GM18868 (cell line): ENCODE data around the gene FKBP6.
"Not testable (repeated sequence)": the region's sequence is repeated elsewhere in the genome, so short reads cannot be mapped to it uniquely, and the experiment has no call there.

Experiments
- ATAC-seq: cut with Tn5 transposase; IDR thresholded peaks from one replicate; pipeline ENCODE4 v1.9.1; 2021; ENCODE audit warnings: mild to moderate bottlenecking, moderate library complexity; ENCODE audit not compliant: unreplicated experiment

FKBP6 gene

DNA sequence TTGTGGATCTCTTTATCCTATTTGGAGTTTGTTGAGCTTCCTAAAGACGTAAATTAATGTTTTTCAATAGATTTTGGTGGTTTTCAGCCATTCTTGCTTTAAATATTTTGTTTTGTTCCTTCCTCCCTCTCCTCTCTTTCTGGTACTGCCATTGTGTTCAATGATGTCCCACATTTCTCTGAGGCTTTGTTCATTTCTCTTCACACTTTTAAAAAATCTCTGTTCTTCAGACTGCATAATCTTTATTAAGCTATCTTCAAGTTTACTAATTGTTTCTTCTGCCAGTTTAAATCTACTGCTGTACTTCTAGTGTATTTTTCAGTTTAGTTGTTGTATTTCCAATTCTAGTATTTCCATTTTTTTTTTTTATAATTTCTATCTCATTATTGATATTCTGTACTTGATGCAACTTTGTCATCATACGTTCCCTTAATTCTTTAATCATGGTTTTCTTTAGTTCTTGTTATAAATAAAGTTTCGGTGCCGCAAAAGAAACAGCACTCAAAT lies 60.0 kb downstream of the FKBP6 start:
- ATAC-seq, result no peak

GRCh38 chr7:73391396-73391795 lies 63.4 kb downstream of the FKBP6 start:
- no peak for ATAC-seq

DNA sequence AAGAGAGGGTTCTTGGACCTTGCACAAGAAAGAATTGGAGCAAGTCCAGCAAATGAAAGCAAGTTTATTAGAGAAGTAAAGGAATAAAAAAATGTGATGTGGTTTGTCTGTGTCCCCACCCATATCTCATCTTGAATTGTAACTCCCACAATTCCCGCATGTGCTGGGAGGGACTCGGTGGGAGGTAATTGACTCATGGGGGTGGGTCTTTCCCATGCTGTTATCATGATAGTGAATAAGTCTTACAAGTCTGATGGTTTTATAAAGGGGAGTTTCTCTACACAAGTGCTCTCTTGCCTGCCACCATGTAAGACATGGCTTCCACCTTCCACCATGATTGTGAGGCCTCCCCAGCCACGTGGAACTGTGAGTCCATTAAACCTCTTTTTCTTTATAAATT lies 66.5 kb downstream of the FKBP6 start:
- no peak for ATAC-seq

DNA sequence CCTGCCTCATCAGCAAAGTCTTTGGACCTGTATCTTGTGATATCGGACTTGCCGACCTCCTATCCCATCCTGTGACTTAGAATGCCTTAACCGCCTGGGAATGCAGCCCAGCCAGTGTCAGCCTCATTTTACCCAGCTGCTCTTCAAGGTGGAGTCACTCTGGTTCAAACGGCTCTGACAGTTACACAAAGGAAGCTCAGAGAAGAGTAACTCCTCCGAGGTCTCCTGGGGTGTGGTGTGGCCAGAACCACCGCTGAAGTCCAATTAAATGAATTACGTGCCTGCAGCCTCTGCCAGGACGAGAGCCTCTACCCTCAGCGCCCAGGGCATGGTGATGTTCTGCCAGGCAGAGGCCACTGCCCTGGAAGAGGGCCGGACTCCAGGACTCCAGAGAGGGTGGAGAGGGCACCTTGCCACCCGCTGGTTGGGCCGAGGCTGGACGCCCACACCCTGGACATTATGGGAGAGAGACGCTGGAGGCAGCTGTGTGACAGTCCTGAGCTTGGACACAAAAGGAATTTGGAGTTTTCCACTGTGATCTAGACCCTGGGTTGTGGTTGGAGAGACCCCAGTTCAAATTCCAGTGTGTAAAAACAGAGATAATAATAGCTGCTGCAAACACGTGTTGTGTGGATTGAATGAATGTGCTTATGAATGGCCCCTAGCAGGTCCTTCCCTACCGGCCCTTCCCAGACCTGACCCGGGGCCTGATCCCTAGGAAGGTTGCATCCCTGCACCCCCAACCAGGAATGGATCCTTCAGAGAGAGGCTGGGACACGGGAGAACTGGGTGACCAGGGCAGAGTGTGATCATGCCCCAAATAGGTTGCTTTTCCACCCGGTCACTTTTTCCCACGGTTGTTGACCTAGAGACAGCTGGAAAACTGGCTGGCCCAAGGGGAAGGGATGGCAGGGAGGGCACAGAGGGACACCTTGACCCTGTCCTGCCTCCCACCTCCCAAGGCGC lies 67.9 kb downstream of the FKBP6 start:
- no peak for ATAC-seq

GRCh38 chr7:73397521-73398281 lies 69.7 kb downstream of the FKBP6 start:
- ATAC-seq, result no peak

- peak; percentile 46 for ATAC-seq
Observed at GRCh38 chr7:73399185-73400050, 71.5 kb downstream of the FKBP6 start.

DNA sequence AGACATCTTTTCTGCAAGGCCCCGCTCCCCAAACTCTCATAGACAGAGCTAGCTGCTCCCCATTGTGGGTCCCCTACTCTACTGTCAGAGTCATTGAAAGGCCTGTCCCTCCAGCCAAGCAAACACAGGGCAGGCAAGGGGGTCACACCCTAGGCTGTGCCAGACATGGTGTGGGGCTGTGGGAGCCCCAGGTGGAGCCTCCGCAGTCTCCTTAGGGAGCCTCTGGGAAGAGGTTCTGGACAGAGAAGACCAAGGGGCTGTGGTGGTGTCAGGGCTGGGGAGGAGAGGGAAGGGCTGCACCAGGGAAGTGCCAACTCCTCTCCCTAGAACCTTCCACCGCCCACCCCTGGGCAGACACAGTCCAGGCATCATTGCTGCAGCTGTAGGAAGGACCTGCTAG lies 76.9 kb downstream of the FKBP6 start:
- ATAC-seq, result not testable (repeated sequence)
